Kidney epithelial cell (primary cell): ENCODE data around the gene DLG2. TPM values are rescaled to one million over a fixed set of nuclear protein-coding genes. Genes with fewer than 3 reads are reported as not detected.
"Not testable (repeated sequence)": the region's sequence is repeated elsewhere in the genome, so short reads cannot be mapped to it uniquely, and the experiment has no call there.

Source experiments
- DNase-seq: peaks from one replicate; pipeline ENCODE4 v3.0.0-alpha.2; 2010; ENCODE audit warnings: low read depth
- H3K27me3 ChIP-seq: 2 replicates; pipeline ENCODE4 v1.6.0; 2011; ENCODE audit warnings: low read length; ENCODE audit not compliant: control insufficient read depth, insufficient read depth
- H3K36me3 ChIP-seq: 2 replicates; pipeline ENCODE4 v1.5.1; 2011; ENCODE audit warnings: low read length; ENCODE audit not compliant: control insufficient read depth, insufficient read depth
- H3K4me3 ChIP-seq: 2 replicates; pipeline ENCODE4 v1.5.1; 2011; ENCODE audit warnings: low read depth, mild to moderate bottlenecking, control low read depth, low read length
- CTCF ChIP-seq: IDR thresholded peaks from 2 replicates; pipeline ENCODE4 v1.5.1; 2011; ENCODE audit warnings: mild to moderate bottlenecking, moderate library complexity, low read length, control low read depth, inconsistent platforms; ENCODE audit not compliant: insufficient read depth, poor library complexity, severe bottlenecking
- total RNA-seq: library from RNA; depleted of rRNA; stranded (reverse); fragments of >200 nt; gene quantifications from 2 replicates; pipeline ENCODE4 v1.2.3, GENCODE V29; 2015

DLG2 gene
- total RNA-seq, 1 donor from 2014 or later, result 0.75 TPM

- TF ChIP-seq CTCF, result no peak
- H3K27me3 ChIP-seq, result no peaks in the 10 kb centered on the region
- no peaks in the 10 kb centered on the region for H3K36me3 ChIP-seq
- no peak overlapping the region for H3K4me3 ChIP-seq
- no peak for DNase-seq
Observed at GRCh38 chr11:85359859-85360258, 267.3 kb downstream of the DLG2 start.

- H3K4me3 ChIP-seq, result no peak overlapping the region
- no peaks in the 10 kb centered on the region for H3K36me3 ChIP-seq
- TF ChIP-seq CTCF, result no peak
- H3K27me3 ChIP-seq, result no peaks in the 10 kb centered on the region
- no peak for DNase-seq
Observed at GRCh38 chr11:85355921-85356320, 271.2 kb downstream of the DLG2 start.

- not testable (repeated sequence) for H3K36me3 ChIP-seq, DNase-seq, H3K27me3 ChIP-seq, H3K4me3 ChIP-seq
Observed at GRCh38 chr11:85349539-85349938, 277.6 kb downstream of the DLG2 start.

GRCh38 chr11:85348945-85349344 lies 278.2 kb downstream of the DLG2 start:
- DNase-seq, result no peak
- Histone ChIP-seq H3K27me3 (no peaks in the 10 kb centered on the region), H3K36me3 (no peaks in the 10 kb centered on the region), H3K4me3 (no peak overlapping the region)
- no peak for TF ChIP-seq CTCF

- H3K27me3 ChIP-seq, result no peaks in the 10 kb centered on the region
- no peak for TF ChIP-seq CTCF
- DNase-seq, result no peak
- no peak overlapping the region for H3K4me3 ChIP-seq
- no peaks in the 10 kb centered on the region for H3K36me3 ChIP-seq
Observed at GRCh38 chr11:85347291-85347690, 279.9 kb downstream of the DLG2 start.

GRCh38 chr11:85346484-85346883 lies 280.7 kb downstream of the DLG2 start:
- no peak for TF ChIP-seq CTCF
- H3K27me3 ChIP-seq, result no peaks in the 10 kb centered on the region
- DNase-seq, result no peak
- no peak overlapping the region for H3K4me3 ChIP-seq
- no peaks in the 10 kb centered on the region for H3K36me3 ChIP-seq

GRCh38 chr11:85340846-85341245 lies 286.3 kb downstream of the DLG2 start:
- H3K36me3 ChIP-seq, H3K4me3 ChIP-seq, DNase-seq, H3K27me3 ChIP-seq: not testable (repeated sequence)
